Measurements from ENCODE around the gene ATP6V0C.

- TF ChIP-seq CTCF (optimal IDR thresholded peaks at IDR 0.05 in 1 of 3, IDR thresholded peaks at IDR 0.05 in 1 of 3, conservative IDR thresholded peaks at IDR 0.05 in 1 of 3; ENCODE audit: extremely low read depth in 1 of 3, insufficient read depth in 2 of 3, low read length in 3 of 3) (no peak), EZH2 (IDR thresholded peaks at IDR 0.05; ENCODE audit: low read length) (no peak)
Measured at GRCh38 chr16:2494616-2495015, 19.1 kb upstream of the ATP6V0C start.

All from keratinocyte (primary cell).